CD4-positive, alpha-beta T cell treated with Interleukin-2 at 100 ng/mL for 4 hours (primary cell): Measurements from ENCODE around the gene KLF8.
"Not testable (repeated sequence)": the region's sequence is repeated elsewhere in the genome, so short reads cannot be mapped to it uniquely, and the experiment has no call there.

ENCODE experiments used
- DNase-seq: peaks from one replicate; pipeline ENCODE4 v3.0.0-alpha.2; 2020; ENCODE audit warnings: low spot score

KLF8 gene

DNA sequence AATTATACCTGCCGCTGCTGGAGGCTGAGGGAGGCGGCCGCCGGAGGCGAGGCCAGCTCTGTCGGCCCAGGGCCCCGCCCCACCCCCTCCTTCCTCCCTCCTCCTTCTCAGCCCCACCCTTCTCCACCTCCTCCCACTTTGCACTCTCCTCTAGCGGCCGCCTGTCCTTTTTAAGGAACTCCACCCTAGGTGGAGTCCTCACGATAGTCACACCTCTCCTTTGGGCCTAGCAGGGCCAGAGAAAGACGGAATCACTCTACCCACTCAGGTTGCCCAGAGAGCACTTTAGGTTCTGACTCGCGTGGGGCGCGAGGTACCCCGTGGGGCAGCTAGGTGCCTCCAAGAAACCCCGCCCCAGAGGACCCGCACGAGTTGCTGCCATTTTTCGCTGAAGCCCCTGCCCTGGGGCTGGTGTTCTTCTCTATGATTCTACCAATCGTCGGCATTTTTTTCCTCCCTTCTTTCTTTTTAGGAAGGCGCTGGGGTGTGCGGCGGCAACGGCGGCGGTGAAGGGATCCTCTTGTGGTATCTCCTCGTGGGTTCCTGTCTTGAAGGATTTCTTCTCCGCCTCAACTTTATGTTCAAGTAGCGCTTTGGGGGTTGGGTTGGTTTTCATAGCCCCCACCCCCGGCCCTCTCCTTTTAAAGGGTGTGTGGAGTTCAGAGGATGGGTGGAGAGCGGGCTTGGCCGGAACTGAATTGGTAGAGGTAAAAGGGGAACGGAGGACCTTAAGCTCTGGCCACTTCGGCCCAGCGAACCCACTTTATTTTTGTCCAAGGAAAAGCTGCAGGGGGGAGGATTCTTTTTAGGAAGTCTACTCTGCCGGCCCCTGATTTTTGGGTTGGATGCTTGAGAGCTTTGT is at the start of gene KLF8:
KLF8 (plus strand) TSS at position 136 of the 862 bp plus-strand sequence. CDS start 979 bp downstream, outside the sequence.
- DNase-seq: peak; percentile 38

- DNase-seq: not testable (repeated sequence)
Measured at GRCh38 chrX:56206945-56207344, 25.2 kb upstream of the KLF8 start.

DNA sequence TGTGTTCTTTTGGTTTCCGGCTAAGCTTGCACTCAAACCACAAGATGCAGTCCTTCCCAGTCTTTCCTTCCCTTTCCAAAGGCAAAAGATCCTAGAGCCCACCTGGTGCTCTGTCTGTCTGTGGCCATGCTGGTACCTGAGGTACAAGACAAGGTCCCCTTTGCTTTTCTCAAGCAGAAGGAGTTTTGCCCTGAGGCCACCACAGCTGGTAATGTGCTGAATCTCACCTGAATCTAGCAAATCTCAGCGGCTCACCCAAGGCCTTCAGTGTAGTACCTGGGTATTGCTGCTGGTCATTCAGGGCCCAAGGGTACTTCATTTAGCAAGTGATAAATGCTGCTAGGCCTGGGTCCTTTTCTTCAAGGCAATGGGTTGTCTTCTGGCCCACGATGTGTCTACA is 20.5 kb upstream of the KLF8 start:
- no peak for DNase-seq

DNA sequence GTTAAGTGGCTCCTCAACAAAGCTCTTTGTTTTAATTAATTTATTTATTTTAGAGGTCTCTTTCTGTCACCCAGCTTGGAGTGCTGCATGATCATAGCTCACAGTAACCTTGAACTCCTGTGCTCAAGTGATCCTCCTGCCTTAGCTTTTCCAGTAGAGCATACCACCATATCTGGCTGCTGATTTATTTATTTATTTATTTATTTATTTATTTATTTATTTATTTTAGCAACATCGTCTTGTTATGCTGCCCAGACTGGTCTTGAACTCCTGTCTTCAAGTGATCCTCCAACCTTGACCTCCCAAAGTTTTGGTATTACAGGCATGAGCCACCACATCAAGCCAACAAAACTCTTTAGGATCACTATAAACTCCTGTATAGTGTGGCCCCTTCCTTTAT is 15.8 kb upstream of the KLF8 start:
- DNase-seq: no peak

DNA sequence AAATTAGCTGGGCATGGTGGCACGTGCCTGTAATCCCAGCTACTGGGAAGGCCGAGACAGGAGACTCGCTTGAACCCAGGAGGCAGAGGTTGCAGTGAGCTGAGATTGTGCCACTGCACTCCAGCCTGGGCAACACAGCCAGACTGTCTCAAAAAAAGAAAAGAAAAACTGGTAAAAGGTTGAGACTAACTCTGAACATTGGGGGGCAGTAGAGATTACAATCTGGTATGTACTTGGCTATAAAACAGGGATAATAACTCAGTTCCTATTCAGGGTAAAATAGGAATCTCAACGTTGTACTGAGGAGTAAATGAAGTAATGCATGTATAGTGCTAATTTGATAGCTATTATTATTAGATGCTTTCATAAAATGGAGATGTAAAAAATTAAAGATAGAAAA is 12.5 kb upstream of the KLF8 start:
- no peak for DNase-seq

- no peak for DNase-seq
Measured at GRCh38 chrX:56221101-56221500, 11.1 kb upstream of the KLF8 start.

DNA sequence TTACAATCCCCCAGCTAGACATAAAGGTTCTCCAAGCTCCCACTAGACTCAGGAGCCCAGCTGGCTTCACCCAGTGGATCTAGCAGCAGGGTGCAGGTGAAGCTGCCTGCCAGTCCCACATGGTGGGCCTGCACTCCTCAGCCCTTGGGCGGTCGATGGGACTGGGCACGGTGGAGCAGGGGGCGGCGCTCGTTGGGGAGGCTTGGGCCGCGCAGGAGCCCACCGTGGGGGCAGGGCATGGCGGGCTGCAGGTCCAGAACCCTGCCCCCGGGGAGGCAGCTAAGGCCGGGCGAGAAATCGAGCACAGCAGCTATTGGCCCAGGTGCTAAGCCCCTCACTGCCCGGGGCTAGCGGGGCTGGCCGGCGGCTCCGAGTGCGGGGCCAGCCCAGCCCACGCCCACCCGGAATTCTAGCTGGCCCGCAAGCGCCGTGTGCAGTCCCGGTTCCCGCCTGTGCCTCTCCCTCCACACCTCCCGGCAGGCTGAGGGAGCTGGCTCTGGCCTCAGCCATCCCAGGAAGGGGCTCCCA is 9.6 kb upstream of the KLF8 start:
- DNase-seq: no peak

GRCh38 chrX:56226980-56227379 is 5.2 kb upstream of the KLF8 start:
- no peak for DNase-seq

- no peak for DNase-seq
Measured at GRCh38 chrX:56228914-56229313, 3.2 kb upstream of the KLF8 start.

GRCh38 chrX:56231537-56232090 is 542 bp upstream of the KLF8 start:
- DNase-seq: no peak

- no peak for DNase-seq
Measured at GRCh38 chrX:56233100-56233499, 944 bp downstream of the KLF8 start.

DNA sequence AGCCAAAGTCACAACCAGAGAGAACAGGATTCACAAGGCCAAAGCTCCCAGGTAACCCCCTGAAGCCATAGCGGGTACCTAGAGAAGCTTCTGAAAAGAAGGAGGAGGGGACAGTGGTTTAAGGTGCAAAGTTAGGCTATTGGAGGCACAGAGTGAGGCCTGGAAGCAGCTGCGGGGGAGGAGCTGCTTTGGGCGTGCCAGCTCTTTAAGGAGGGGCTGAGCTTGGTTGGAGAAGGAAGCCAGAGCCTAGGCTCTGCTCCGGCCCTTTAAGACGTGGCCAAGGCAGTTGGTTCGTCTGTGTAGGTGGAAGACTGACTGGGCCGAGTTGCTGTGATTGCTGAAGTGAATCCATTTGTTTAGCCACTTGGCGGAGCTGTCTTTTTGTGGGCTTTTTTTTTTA is 1.5 kb downstream of the KLF8 start:
- DNase-seq: no peak

DNA sequence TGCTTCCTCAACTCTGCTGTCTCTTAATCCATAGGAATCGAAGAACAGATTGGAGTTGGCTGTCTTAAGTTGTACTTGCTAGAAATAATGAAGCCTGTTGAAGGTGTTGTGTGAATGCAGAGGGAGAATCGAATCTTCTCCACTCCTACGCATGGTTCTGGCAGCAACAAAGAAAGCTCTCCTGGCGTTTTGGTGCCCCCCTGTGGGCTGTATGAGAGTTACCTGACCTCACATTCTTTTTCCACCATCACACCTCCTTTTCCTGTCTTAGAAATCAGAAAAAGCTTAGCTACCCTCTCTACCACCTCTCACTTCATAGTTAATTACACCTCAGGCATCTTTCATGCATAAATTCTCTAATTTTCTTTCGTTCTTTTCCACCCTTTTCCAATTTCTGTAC is 16.3 kb downstream of the KLF8 start:
- DNase-seq: peak; percentile 57

- no peak for DNase-seq
Measured at GRCh38 chrX:56253832-56254703, 21.9 kb downstream of the KLF8 start.

DNA sequence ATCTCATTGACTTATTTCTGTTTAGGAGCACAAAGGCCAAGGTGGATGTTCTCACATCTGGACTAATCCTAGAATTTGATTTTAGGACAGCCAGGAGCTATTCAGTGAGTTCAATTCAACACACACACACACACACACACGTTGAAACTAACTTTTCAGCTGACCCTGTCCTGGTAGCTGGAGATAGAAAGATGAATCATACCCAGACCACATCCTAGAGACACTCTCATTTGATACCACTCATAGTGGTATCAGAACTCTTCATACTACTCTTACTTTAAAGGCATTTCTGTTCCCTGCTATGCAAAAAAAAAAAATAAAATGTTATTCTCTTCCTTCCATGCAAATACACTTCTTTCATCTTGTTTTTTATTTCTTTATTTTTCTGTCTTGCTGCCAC is 36.7 kb downstream of the KLF8 start:
- DNase-seq: no peak

GRCh38 chrX:56278692-56279091 is 46.5 kb downstream of the KLF8 start:
- DNase-seq: no peak

DNA sequence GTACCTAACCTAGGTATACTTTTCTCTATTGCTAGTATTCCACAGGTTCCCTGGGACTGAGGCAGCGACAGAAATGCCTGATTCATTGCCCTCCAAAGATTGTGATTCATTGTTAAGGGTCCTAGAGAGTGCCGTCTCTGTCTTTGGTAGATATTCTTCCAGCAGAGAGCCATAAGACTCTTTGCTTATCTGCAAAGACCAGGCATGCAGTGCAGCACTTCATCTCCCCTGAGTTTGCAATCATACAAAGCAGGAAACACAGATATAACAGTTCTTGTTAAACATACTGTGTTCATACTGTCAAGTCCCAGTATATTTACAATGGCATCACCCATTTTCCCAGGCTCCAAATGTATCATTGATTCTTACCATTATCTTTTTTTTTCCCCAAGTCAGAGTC is 47.7 kb downstream of the KLF8 start:
- no peak for DNase-seq

DNA sequence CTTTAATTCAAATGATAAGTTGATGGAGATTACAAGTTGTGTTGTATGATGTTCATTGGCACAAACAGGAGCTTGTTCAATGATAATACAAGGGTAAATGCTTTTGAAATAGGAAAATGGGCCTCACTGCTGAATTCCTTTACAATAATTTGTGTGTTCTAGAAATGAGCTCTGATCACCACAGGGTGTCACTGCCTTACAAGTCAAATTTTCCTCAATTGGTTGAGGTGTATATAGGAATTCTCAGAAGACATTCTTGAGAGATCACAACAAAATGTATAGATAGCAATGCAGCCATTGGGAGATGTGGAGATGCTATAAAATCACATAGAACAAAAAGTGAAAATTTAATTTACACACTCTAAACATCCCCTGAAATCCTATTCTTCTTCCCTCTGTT is 49.6 kb downstream of the KLF8 start:
- peak; percentile 43 for DNase-seq

DNA sequence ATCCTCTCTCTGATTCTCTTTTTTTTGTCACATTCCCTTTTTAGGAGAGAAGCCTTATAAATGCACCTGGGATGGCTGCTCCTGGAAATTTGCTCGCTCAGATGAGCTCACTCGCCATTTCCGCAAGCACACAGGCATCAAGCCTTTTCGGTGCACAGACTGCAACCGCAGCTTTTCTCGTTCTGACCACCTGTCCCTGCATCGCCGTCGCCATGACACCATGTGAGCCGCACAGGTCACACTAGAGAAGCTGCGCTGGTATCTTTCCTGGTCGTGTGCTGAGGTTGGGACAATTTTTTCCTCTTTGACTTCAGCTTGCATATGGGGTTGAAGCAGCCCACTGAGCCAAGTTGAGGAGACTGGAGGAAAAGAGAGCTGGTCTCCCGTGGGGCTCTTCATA is 52.1 kb downstream of the KLF8 start:
- no peak for DNase-seq

DNA sequence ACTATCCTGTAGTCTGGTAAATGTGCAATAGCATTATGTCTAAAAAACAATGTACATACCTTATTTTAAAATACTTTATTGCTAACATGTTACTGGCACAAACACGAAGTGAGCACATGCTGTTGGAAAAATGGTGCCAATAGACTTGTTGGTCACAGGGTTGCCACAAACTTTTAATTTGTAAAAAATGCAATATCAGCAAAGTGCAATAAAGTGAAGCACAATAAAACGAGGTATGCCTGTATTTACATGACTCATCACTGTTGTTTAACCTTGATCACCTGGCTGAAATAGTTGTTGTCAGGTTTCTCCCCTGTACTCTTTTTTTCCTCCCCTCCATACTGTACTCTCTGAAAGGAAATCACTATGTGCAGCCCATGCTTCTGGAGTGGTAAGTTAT is 56.5 kb downstream of the KLF8 start:
- DNase-seq: no peak

DNA sequence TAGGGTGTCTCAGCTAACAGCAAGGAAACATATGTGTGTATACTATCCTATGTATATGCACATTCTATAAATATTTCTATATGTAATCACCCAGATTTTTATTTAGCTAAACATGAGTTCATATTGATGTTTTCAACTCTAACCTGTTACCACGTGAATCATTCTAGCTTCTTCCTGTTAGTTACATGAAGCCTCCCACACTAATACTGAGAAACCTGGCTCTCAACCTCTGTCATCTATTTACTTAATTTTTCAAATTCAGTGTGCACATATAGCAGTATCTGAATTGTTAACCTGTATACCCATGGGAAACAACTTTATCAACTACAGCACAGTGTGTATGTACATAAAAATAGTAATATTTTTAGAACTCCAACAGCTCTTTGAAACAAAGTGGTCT is 57.3 kb downstream of the KLF8 start:
- DNase-seq: no peak

DNA sequence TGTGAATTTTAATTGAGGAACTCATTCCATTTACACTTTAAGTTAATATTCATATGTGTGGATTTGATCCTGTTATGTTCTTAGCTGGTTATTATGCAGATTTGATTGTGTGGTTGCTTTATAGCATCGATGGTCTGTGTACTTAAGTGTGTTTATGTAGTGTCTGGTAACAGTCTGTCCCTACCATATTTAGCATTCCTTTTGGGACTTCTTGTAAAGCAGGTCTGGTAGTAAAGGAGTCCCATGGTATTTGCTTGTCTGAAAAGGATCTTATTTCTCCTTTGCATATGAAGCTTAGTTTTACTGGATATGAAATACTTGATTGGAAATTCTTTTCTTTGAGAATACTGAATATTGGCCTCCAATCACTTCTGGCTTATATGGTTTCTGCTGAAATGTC is 76.6 kb downstream of the KLF8 start:
- no peak for DNase-seq

- DNase-seq: no peak
Measured at GRCh38 chrX:56309881-56310280, 77.7 kb downstream of the KLF8 start.
